Measurements from ENCODE around the gene ENGASE. TPM values are rescaled to one million over a fixed set of nuclear protein-coding genes. Genes with fewer than 3 reads are reported as not detected.

Gene ENGASE
- total and polyA plus RNA-seq, 9 donors: 12.1 to 27.9 (median 22.2) TPM

DNA sequence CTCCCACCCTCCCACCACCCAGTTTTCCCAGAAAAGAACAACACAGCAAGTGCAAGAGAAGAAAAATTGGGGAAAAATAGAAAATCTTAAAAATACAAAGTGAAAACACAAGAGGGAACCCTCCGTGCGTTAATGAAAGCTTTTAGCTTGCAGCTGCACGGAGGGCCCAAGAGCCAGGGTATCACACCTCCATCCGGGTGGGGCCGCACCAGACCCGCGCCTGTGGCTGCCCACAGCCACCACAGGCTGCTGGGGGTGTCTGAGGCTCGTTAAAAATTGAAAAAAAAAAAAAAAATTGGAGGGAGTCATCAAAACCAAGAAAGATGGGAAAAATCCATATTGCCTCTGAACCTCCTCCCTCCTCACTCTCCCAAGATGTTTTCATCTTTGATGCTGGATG is 18.6 kb downstream of the ENGASE start:
- 13% methylated on average over 3 of the region's 8 CpGs for WGBS (ENCODE audit: insufficient coverage)
- H3K9me3 ChIP-seq (replicated peaks; ENCODE audit: control insufficient read depth, low read depth, low read length): no peaks in the 10 kb centered on the region
- DNase-seq: no peak
- no peaks in the 10 kb centered on the region for H3K36me3 ChIP-seq (ENCODE audit: control insufficient read depth, insufficient read depth, low read length)
- H3K4me1 ChIP-seq (ENCODE audit: control insufficient read depth, insufficient read depth, low read length): peaks cover 20% of the 10 kb centered on the region
- peaks cover 58% of the 10 kb centered on the region for H3K27me3 ChIP-seq (ENCODE audit: control insufficient read depth, insufficient read depth, low read length)
- H3K4me3 ChIP-seq (ENCODE audit: low read length): no peak overlapping the region
- no peak overlapping the region for H3K27ac ChIP-seq (ENCODE audit: low read length)

DNA sequence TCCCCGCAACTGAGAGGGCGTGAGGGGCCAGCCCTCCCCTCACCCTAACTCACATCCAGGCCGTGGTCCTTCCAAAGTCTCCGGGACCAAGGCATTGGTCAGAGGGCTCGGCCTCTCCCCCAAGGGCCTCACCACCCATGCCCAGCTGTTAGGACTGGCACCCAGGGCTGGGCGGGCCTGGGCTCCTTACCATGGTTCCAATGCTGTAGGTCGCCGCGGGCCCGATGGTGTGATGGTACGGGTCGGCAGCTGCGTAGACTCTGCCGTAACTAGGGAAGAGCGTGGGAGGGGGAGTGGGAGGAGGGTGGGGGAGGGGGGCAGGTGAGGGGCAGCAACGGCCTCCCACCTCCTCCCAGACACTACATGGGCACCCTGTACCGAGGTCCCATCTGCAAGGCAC is 19.6 kb downstream of the ENGASE start:
- Histone ChIP-seq H3K4me1 (ENCODE audit: control insufficient read depth, insufficient read depth, low read length) (peaks cover 22% of the 10 kb centered on the region), H3K27me3 (ENCODE audit: control insufficient read depth, insufficient read depth, low read length) (peaks cover 68% of the 10 kb centered on the region), H3K4me3 (ENCODE audit: low read length) (no peak overlapping the region), H3K9me3 (replicated peaks; ENCODE audit: control insufficient read depth, low read depth, low read length) (no peaks in the 10 kb centered on the region), H3K27ac (ENCODE audit: low read length) (no peak overlapping the region), H3K36me3 (ENCODE audit: control insufficient read depth, insufficient read depth, low read length) (no peaks in the 10 kb centered on the region)
- 78% methylated on average over 5 of the region's 17 CpGs for WGBS (ENCODE audit: insufficient coverage)
- no peak for DNase-seq

DNA sequence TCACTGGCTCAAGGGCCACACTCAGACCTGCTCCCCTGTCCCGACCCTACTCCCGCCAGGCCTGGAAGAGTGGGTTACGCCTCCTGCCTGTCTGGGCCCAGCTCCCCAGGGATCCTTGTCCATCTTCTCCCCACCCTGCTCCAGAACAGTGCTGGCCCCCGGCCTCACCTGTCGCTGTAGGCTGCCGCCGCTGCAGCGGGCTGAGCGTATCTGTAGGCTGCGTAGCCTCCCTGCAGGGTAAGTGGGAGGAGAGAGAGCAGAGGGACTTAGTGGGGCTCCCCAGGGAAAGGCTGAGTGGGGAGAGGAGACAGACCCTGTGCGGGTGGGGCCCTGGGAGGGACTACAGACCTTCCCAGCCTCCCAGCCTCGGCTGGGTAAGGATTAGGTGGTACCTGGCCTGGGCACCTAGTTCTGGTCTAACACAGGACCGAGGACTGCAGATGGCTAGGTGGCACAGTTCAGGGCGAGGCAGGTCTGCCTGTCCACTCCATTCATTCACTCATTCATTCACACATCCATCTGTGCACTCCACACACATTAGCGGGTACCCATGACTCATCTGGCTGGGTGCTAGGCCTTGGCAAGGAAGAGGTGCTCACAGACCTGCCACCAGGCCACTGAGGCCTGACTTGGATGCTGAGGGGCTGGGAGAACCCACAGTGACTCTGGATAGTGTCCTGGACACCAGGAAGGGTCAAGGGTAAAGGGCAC is 20.9 kb downstream of the ENGASE start:
- no peaks in the 10 kb centered on the region for H3K9me3 ChIP-seq (replicated peaks; ENCODE audit: control insufficient read depth, low read depth, low read length)
- H3K4me1 ChIP-seq (ENCODE audit: control insufficient read depth, insufficient read depth, low read length): peaks cover 15% of the 10 kb centered on the region
- DNase-seq: no peak
- no peak overlapping the region for H3K27ac ChIP-seq (ENCODE audit: low read length)
- WGBS (ENCODE audit: insufficient coverage): 91% methylated on average over 7 of the region's 15 CpGs
- no peak overlapping the region for H3K4me3 ChIP-seq (ENCODE audit: low read length)
- peaks cover 75% of the 10 kb centered on the region for H3K27me3 ChIP-seq (ENCODE audit: control insufficient read depth, insufficient read depth, low read length)
- H3K36me3 ChIP-seq (ENCODE audit: control insufficient read depth, insufficient read depth, low read length): no peaks in the 10 kb centered on the region

DNA sequence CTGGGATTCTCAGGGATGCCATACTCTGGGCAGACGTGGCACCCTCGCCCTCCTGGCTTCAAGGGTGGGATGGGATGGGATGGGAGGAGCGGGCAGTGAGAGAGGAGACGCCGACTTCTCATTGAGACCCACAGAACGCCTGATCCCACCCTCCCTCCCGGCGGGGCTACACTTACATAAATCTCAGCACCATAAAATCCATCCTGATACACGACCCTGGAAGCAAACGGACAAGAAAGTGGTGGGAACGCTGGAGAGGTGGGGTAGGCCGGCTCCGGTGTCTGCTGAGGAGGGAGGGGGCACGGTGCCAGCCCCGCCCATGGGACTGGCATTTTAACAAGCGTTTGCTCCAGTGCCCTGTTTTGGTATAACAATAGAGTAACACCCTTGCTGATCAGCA is 21.9 kb downstream of the ENGASE start:
- H3K27me3 ChIP-seq (ENCODE audit: control insufficient read depth, insufficient read depth, low read length): peaks cover 82% of the 10 kb centered on the region
- H3K36me3 ChIP-seq (ENCODE audit: control insufficient read depth, insufficient read depth, low read length): no peaks in the 10 kb centered on the region
- no peak overlapping the region for H3K4me3 ChIP-seq (ENCODE audit: low read length)
- peaks cover 9% of the 10 kb centered on the region for H3K4me1 ChIP-seq (ENCODE audit: control insufficient read depth, insufficient read depth, low read length)
- no peak overlapping the region for H3K27ac ChIP-seq (ENCODE audit: low read length)
- 26% methylated on average over 5 of the region's 16 CpGs for WGBS (ENCODE audit: insufficient coverage)
- DNase-seq: no peak
- H3K9me3 ChIP-seq (replicated peaks; ENCODE audit: control insufficient read depth, low read depth, low read length): no peaks in the 10 kb centered on the region

DNA sequence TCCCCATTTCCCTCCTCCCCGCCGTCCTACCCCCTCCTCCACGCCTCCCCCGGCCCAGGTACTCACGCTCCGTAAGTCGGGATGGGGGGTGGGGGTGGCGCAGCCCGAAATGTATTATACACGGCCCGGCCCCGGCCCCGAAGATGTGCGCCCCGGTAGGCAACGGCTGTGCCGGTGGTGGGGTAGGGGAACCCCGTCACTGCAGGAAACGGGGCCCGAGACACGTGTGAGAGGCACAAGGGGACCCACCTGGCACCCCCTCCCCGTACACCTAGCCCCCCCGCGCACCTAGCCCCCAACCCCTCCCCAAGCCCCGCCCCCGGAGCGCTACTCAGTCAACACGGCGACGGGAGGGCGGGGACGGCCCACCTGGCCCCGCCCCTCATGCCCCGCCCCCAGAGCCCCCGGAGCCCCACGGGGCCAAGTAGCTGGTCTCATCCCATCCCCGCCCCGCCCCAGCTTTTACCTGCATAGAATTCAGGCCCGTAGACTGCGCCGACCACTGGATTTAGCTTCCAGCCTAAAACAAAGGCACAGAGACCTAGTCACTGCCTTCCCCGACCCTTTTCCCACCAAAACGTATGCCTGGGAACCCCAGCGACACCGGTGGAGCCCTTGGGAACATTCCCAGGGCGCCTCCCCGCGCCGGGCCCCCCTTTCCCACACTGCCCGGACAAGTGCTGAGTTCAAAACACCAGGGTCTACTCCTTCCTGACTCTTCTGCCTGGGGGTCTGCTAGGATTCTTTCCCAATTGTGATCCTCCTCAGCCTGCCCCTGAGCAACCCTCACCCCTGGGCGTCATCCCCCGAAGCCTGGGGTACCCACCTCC is 22.8 kb downstream of the ENGASE start:
- Histone ChIP-seq H3K4me1 (ENCODE audit: control insufficient read depth, insufficient read depth, low read length) (peaks cover 9% of the 10 kb centered on the region), H3K4me3 (ENCODE audit: low read length) (no peak overlapping the region), H3K36me3 (ENCODE audit: control insufficient read depth, insufficient read depth, low read length) (no peaks in the 10 kb centered on the region), H3K27me3 (ENCODE audit: control insufficient read depth, insufficient read depth, low read length) (peaks cover 85% of the 10 kb centered on the region), H3K27ac (ENCODE audit: low read length) (no peak overlapping the region), H3K9me3 (replicated peaks; ENCODE audit: control insufficient read depth, low read depth, low read length) (no peaks in the 10 kb centered on the region)
- 12% methylated on average over 16 of the region's 52 CpGs for WGBS (ENCODE audit: insufficient coverage)
- no peak for DNase-seq

DNA sequence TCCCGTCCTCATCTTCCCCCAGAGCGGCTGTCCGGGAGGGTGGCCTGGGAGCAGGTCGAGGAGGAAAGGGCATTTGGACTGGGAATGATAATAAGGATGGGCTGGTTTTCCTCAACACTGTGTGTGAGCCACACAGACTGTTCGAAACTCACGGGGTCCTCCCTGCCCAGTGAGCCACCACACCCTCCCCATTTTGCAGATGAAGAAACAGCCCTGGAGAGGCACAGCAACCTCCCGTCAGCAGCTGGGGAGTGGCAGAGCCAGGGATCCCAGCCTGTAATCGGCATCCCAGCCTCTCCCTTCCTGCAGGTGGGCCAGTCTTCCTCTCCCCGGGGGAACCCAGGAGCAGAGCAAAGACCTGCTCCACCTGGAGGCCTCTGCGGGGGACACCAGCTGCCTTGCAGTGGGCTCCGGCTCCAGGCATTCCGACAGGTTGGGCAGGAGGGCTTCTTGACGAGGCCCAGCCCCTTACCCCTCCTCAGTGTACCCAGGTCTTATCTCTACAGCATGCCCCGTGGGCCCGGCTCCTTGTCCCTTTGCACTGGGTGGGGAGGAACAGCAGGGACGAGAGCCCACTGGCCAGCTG is 23.8 kb downstream of the ENGASE start:
- no peaks in the 10 kb centered on the region for H3K36me3 ChIP-seq (ENCODE audit: control insufficient read depth, insufficient read depth, low read length)
- no peak for DNase-seq
- H3K27ac ChIP-seq (ENCODE audit: low read length): no peak overlapping the region
- no peak overlapping the region for H3K4me3 ChIP-seq (ENCODE audit: low read length)
- no peaks in the 10 kb centered on the region for H3K9me3 ChIP-seq (replicated peaks; ENCODE audit: control insufficient read depth, low read depth, low read length)
- 44% methylated on average over 9 of the region's 16 CpGs for WGBS (ENCODE audit: insufficient coverage)
- H3K27me3 ChIP-seq (ENCODE audit: control insufficient read depth, insufficient read depth, low read length): peaks cover 86% of the 10 kb centered on the region
- H3K4me1 ChIP-seq (ENCODE audit: control insufficient read depth, insufficient read depth, low read length): peaks cover 12% of the 10 kb centered on the region

DNA sequence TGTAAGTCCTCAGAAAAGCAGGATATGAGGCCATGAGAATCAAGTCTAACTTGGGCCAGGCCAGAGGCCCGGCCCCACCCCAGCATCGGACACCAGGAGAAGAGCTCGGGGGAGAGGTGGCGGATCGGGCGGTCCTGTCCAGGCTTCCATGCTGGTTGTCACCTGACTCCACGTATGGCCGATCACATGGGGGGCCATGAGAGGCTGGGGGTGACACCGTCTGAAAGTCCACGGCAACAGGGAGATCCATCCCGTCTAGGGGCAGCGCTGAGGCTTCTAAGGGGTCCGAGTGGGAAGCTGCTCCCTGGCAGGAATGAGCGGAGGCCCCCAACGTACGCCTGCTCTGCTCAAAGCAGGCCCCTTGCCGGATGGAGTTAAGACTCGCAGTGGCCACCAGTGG is 25.8 kb downstream of the ENGASE start:
- H3K27me3 ChIP-seq (ENCODE audit: control insufficient read depth, insufficient read depth, low read length): peaks cover 85% of the 10 kb centered on the region
- no peak overlapping the region for H3K4me3 ChIP-seq (ENCODE audit: low read length)
- DNase-seq: no peak
- WGBS (ENCODE audit: insufficient coverage): 62% methylated on average over 17 of the region's 18 CpGs
- no peaks in the 10 kb centered on the region for H3K36me3 ChIP-seq (ENCODE audit: control insufficient read depth, insufficient read depth, low read length)
- H3K9me3 ChIP-seq (replicated peaks; ENCODE audit: control insufficient read depth, low read depth, low read length): no peaks in the 10 kb centered on the region
- H3K27ac ChIP-seq (ENCODE audit: low read length): no peak overlapping the region
- H3K4me1 ChIP-seq (ENCODE audit: control insufficient read depth, insufficient read depth, low read length): peaks cover 15% of the 10 kb centered on the region

DNA sequence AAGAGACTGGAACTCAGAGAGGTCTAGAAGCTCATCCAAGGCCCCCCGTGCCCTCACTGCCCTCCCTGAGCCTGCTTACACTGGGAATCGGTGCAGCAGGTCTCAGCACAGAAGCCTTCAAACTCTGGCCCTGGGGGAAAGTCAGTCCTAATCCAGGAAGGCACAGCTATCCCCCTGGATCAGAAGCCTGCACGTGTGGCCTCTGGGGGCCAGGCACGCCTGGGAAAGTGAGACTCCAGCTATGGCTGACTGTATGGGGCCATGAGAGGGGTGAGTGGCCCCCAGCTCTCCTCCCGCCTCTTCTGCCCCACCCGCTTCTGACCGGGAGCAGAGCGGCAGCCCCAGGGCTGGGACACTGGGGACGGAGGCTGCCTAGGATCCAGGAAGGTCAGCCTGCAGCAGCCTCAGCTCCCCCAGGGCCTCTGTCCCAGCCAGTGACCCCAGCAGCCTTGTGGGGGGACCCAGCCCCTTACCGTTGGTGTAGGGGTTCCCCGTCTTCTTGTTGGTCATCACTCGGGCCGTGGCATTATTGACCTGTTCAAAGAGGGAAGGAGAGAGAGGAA is 26.6 kb downstream of the ENGASE start:
- Histone ChIP-seq H3K4me1 (ENCODE audit: control insufficient read depth, insufficient read depth, low read length) (peaks cover 15% of the 10 kb centered on the region), H3K27ac (ENCODE audit: low read length) (no peak overlapping the region), H3K36me3 (ENCODE audit: control insufficient read depth, insufficient read depth, low read length) (no peaks in the 10 kb centered on the region), H3K4me3 (ENCODE audit: low read length) (no peak overlapping the region), H3K27me3 (ENCODE audit: control insufficient read depth, insufficient read depth, low read length) (peaks cover 78% of the 10 kb centered on the region), H3K9me3 (replicated peaks; ENCODE audit: control insufficient read depth, low read depth, low read length) (no peaks in the 10 kb centered on the region)
- 32% methylated on average over 8 of the region's 13 CpGs for WGBS (ENCODE audit: insufficient coverage)
- DNase-seq: no peak

DNA sequence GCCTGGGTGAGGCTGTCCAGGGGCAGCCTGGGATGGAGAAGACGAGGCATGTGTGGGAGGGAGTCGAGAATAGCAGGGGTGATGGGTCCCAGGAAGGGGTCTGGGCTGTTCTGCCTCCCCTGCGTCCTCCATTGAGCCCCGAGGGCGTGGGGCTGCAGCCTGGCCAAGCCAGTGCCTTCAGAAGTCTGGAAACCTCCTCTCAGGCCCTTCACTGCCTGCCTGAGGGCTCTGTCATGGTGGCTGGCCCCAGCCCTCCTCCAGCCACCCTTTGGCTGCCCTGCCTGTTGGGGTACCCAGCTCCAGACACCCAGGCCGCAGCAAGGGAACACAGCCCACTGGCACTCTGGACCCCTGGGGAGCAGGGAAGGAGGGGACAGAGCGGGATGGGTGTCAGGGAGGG is 27.6 kb downstream of the ENGASE start:
- no peaks in the 10 kb centered on the region for H3K9me3 ChIP-seq (replicated peaks; ENCODE audit: control insufficient read depth, low read depth, low read length)
- WGBS (ENCODE audit: insufficient coverage): 84% methylated on average over 5 of the region's 7 CpGs
- DNase-seq: no peak
- H3K36me3 ChIP-seq (ENCODE audit: control insufficient read depth, insufficient read depth, low read length): no peaks in the 10 kb centered on the region
- no peak overlapping the region for H3K4me3 ChIP-seq (ENCODE audit: low read length)
- H3K27me3 ChIP-seq (ENCODE audit: control insufficient read depth, insufficient read depth, low read length): peaks cover 71% of the 10 kb centered on the region
- peaks cover 15% of the 10 kb centered on the region for H3K4me1 ChIP-seq (ENCODE audit: control insufficient read depth, insufficient read depth, low read length)
- no peak overlapping the region for H3K27ac ChIP-seq (ENCODE audit: low read length)

Data from muscle of leg (tissue), 11 donors.